H1 (cell line): ENCODE measurements around the gene BABAM1. TPM values are rescaled to one million over a fixed set of nuclear protein-coding genes. Genes with fewer than 3 reads are reported as not detected.

Experiments
- CTCF ChIA-PET: fragments of 300-600 bp; sonication (Branson Sonifier 250); formaldehyde crosslinking; loops from one replicate; lab custom pipeline; 2021; ENCODE audit not compliant: partially characterized antibody; lab: Charles Lee
- POLR2A ChIA-PET: fragments of 300-600 bp; sonication (Branson Sonifier 250); formaldehyde crosslinking; loops from one replicate; lab custom pipeline; 2021; ENCODE audit warnings: inconsistent platforms; ENCODE audit not compliant: partially characterized antibody; lab: Charles Lee
- DNase-seq, 2 experiments: peaks; one replicate each; pipeline versions ENCODE4 v3.0.0 to v3.0.0-alpha.2; 2010 to 2022; ENCODE audit warnings: low spot score in 2 of 2, low read depth in 1 of 2, mixed read lengths in 1 of 2
- FAIRE-seq: peaks from 2 replicates; lab custom pipeline; 2011; peaks lifted over from hg19 to GRCh38; lab: Jason Lieb, UNC
- H2AFZ ChIP-seq: 2 replicates; pipeline ENCODE4 v1.8.1; 2012; ENCODE audit warnings: low read length, inconsistent platforms
- H2AK5ac ChIP-seq: 2 replicates; pipeline ENCODE4 v1.6.1; 2013; ENCODE audit warnings: low read depth, low read length
- H2BK120ac ChIP-seq: replicated peaks from 2 replicates; pipeline ENCODE3; 2013; ENCODE audit warnings: low read depth, low read length, inconsistent platforms
- H2BK12ac ChIP-seq: 2 replicates; pipeline ENCODE4 v1.6.1; 2013; ENCODE audit warnings: low read depth, low read length
- H2BK15ac ChIP-seq: 2 replicates; pipeline ENCODE4 v1.6.1; 2013; ENCODE audit warnings: low read length
- H2BK20ac ChIP-seq: 2 replicates; pipeline ENCODE4 v1.6.1; 2013; ENCODE audit warnings: low read length
- H2BK5ac ChIP-seq: 2 replicates; pipeline ENCODE4 v1.6.1; 2013; ENCODE audit warnings: low read depth, low read length
- H3K14ac ChIP-seq: 2 replicates; pipeline ENCODE4 v1.6.1; 2013; ENCODE audit warnings: inconsistent platforms; ENCODE audit not compliant: insufficient read length
- H3K18ac ChIP-seq: 2 replicates; pipeline ENCODE4 v1.6.1; 2013; ENCODE audit warnings: low read length; ENCODE audit errors: extremely low read depth
- H3K23ac ChIP-seq: 2 replicates; pipeline ENCODE4 v1.6.1; 2013; ENCODE audit warnings: inconsistent platforms; ENCODE audit not compliant: insufficient read length
- H3K23me2 ChIP-seq: 2 replicates; pipeline ENCODE4 v1.6.1; 2013; ENCODE audit warnings: low read depth, low read length
- H3K27ac ChIP-seq: 2 replicates; pipeline ENCODE4 v1.6.1; 2011; ENCODE audit warnings: low read depth, low read length, inconsistent platforms
- H3K27me3 ChIP-seq, 4 experiments: replicated peaks in 1 of 4; 1 replicate in 1 of 4; 2 replicates in 3 of 4; pipeline versions ENCODE4 v1.6.1 to v1.8.1; 2011 to 2013; ENCODE audit warnings: low read length in 3 of 4, mild to moderate bottlenecking in 3 of 4, inconsistent platforms in 2 of 4, mixed read lengths in 2 of 4, moderate library complexity in 1 of 4; ENCODE audit not compliant: control insufficient read depth in 3 of 4, insufficient read depth in 3 of 4; ENCODE audit errors: extremely low read depth in 1 of 4
- H3K36me3 ChIP-seq, 4 experiments: 2 replicates each; pipeline versions ENCODE4 v1.6.1 to v1.8.1; 2011 to 2013; ENCODE audit warnings: mild to moderate bottlenecking in 4 of 4, low read length in 3 of 4, moderate library complexity in 2 of 4, control low read depth in 1 of 4, inconsistent platforms in 1 of 4; ENCODE audit not compliant: insufficient read depth in 4 of 4, control insufficient read depth in 2 of 4
- H3K4ac ChIP-seq: replicated peaks from 2 replicates; pipeline ENCODE3; 2013; ENCODE audit warnings: low read length, low read depth, mixed read lengths, inconsistent platforms; ENCODE audit not compliant: insufficient read length
- H3K4me1 ChIP-seq, 4 experiments: replicated peaks in 1 of 4; 1 replicate in 1 of 4; 2 replicates in 3 of 4; pipeline versions ENCODE4 v1.6.1 to v1.8.1; 2011 to 2013; ENCODE audit warnings: low read length in 3 of 4, inconsistent platforms in 2 of 4, mixed read lengths in 1 of 4; ENCODE audit not compliant: insufficient read depth in 4 of 4, control insufficient read depth in 3 of 4
- H3K4me2 ChIP-seq, 2 experiments: 2 replicates each; pipeline versions ENCODE4 v1.6.1 to v1.8.1; 2011 to 2013; ENCODE audit warnings: low read depth in 2 of 2, low read length in 2 of 2, control low read depth in 1 of 2, inconsistent platforms in 1 of 2, mild to moderate bottlenecking in 1 of 2; ENCODE audit not compliant: insufficient read depth in 1 of 2
- H3K4me3 ChIP-seq, 4 experiments: fragments of 200-600, 300-600 bp in 1 of 4; sonication (generic), shearing (Covaris generic), sonication (Bioruptor Twin) in 1 of 4; 2 replicates each; pipeline versions ENCODE4 v1.5.1 to v1.8.1; 2011 to 2016; ENCODE audit warnings: low read length in 4 of 4, low read depth in 3 of 4, control low read depth in 2 of 4, inconsistent platforms in 2 of 4, mild to moderate bottlenecking in 2 of 4, mixed read lengths in 1 of 4, moderate library complexity in 1 of 4; ENCODE audit not compliant: insufficient read depth in 2 of 4; ENCODE audit errors: extremely low read depth in 1 of 4
- H3K56ac ChIP-seq: replicated peaks from 2 replicates; pipeline ENCODE3; 2013; ENCODE audit warnings: low read depth, mild to moderate bottlenecking, mixed read lengths, low read length, inconsistent platforms; ENCODE audit not compliant: insufficient read length
- H3K79me1 ChIP-seq: 2 replicates; pipeline ENCODE4 v1.6.1; 2013; ENCODE audit warnings: low read depth, low read length, control low read depth
- H3K79me2 ChIP-seq, 2 experiments: 2 replicates each; pipeline versions ENCODE4 v1.6.1 to v1.8.1; 2012 to 2013; ENCODE audit warnings: low read length in 2 of 2, mild to moderate bottlenecking in 2 of 2, inconsistent platforms in 1 of 2; ENCODE audit not compliant: insufficient read depth in 2 of 2, control insufficient read depth in 1 of 2
- H3K9ac ChIP-seq, 4 experiments: replicated peaks in 1 of 4; 1 replicate in 1 of 4; 2 replicates in 3 of 4; pipeline versions ENCODE4 v1.6.1 to v1.8.1; 2011 to 2013; ENCODE audit warnings: low read depth in 3 of 4, low read length in 3 of 4, control low read depth in 2 of 4, mild to moderate bottlenecking in 2 of 4, moderate library complexity in 2 of 4, inconsistent platforms in 1 of 4; ENCODE audit errors: extremely low read depth in 1 of 4
- H3K9me3 ChIP-seq, 2 experiments: 2 replicates each; pipeline versions ENCODE4 v1.6.1 to v1.8.1; 2012 to 2013; ENCODE audit warnings: mild to moderate bottlenecking in 2 of 2, moderate library complexity in 2 of 2, control low read depth in 1 of 2, inconsistent platforms in 1 of 2, low read depth in 1 of 2, low read length in 1 of 2, mixed read lengths in 1 of 2; ENCODE audit not compliant: insufficient read depth in 2 of 2
- H4K20me1 ChIP-seq, 2 experiments: replicated peaks in 1 of 2; 2 replicates each; pipeline versions ENCODE3 to v1.8.1; 2011 to 2013; ENCODE audit warnings: inconsistent platforms in 2 of 2, low read length in 2 of 2, mild to moderate bottlenecking in 1 of 2; ENCODE audit not compliant: insufficient read depth in 2 of 2, control insufficient read depth in 1 of 2
- H4K5ac ChIP-seq: 2 replicates; pipeline ENCODE4 v1.6.1; 2013; ENCODE audit warnings: low read length, low read depth, mixed read lengths, inconsistent platforms; ENCODE audit not compliant: insufficient read length
- H4K8ac ChIP-seq: 2 replicates; pipeline ENCODE4 v1.8.0; 2013; ENCODE audit warnings: mild to moderate bottlenecking, moderate library complexity, low read length, inconsistent platforms; ENCODE audit not compliant: insufficient read depth; ENCODE audit errors: extremely low read depth
- H4K91ac ChIP-seq: replicated peaks from 2 replicates; pipeline ENCODE3; 2013; ENCODE audit warnings: low read length, mixed read lengths, inconsistent platforms; ENCODE audit not compliant: insufficient read length
- ASH2L ChIP-seq: fragments of 200-600, 300-600 bp; sonication (generic); IDR thresholded peaks from one replicate; pipeline ENCODE4 v1.7.1; 2017; ENCODE audit warnings: low read length
- BACH1 ChIP-seq: IDR thresholded peaks from 2 replicates; pipeline ENCODE4 v1.6.1; 2012; ENCODE audit warnings: low read length, improper control_type of control experiment
- CREB1 ChIP-seq: IDR thresholded peaks from 2 replicates; pipeline ENCODE4 v1.6.1; 2012; ENCODE audit warnings: inconsistent platforms
- EP300 ChIP-seq, 2 experiments: IDR thresholded peaks; 1 replicate in 1 of 2; 2 replicates in 1 of 2; pipeline ENCODE4 v1.6.1; 2011 to 2012; ENCODE audit warnings: low read depth in 2 of 2, low read length in 2 of 2, mild to moderate bottlenecking in 2 of 2, borderline replicate concordance in 1 of 2, inconsistent platforms in 1 of 2, moderate library complexity in 1 of 2
- JUND ChIP-seq: IDR thresholded peaks from 2 replicates; pipeline ENCODE4 v1.6.1; 2011; ENCODE audit warnings: mild to moderate bottlenecking, improper control_type of control experiment, low read length
- RFX5 ChIP-seq: IDR thresholded peaks from 2 replicates; pipeline ENCODE4 v1.6.1; 2011; ENCODE audit warnings: low read depth, low read length, improper control_type of control experiment, borderline replicate concordance
- SIRT6 ChIP-seq: IDR thresholded peaks from one replicate; pipeline ENCODE4 v1.7.1; 2012; ENCODE audit warnings: low read length, inconsistent platforms
- WGBS, 2 experiments: shearing (Covaris generic) in 1 of 2; methylation state at CpG; one replicate each; pipeline versions ENCODE4 v1.1.6 to v1.1.7; 2013 to 2015; ENCODE audit warnings: low lambda C conversion rate in 2 of 2, mixed read lengths in 2 of 2, inconsistent platforms in 1 of 2, low coverage in 1 of 2, missing lambda C conversion rate in 1 of 2; ENCODE audit not compliant: insufficient replicate concordance in 2 of 2, insufficient coverage in 1 of 2, insufficient read length in 1 of 2; ENCODE audit errors: extremely low coverage in 1 of 2, missing lambda C conversion rate in 1 of 2; 5-methylcytosine and 5-hydroxymethylcytosine counted together
- polyA plus RNA-seq, 7 experiments: library from polyadenylated mRNA; depleted of rRNA in 3 of 7; stranded (reverse) in 5 of 7; unstranded in 2 of 7; fragments of >200 nt in 5 of 7; fragments of 200-250 nt in 2 of 7; gene quantifications; 1 replicate in 5 of 7; 2 replicates in 1 of 7; 4 replicates in 1 of 7; pipeline versions ENCODE4 v1.2.1 to v1.2.3, GENCODE V29; 2011 to 2013; ENCODE audit warnings: missing spikeins in 2 of 7, mixed read lengths in 2 of 7
- total RNA-seq: library from RNA; stranded (reverse); fragmentation: NEBNext Ultra II Directional; extraction: Animal tissue kit (Norgen Biotek cat#: 25700); gene quantifications from 2 replicates; pipeline ENCODE4 v1.2.1, GENCODE V29; 2021

BABAM1 gene
- total and polyA plus RNA-seq, 2 of the 8 experiments (the other 6 are each of a cell fraction or from before 2014, with no cell fraction given): 127 to 133 TPM

DNA sequence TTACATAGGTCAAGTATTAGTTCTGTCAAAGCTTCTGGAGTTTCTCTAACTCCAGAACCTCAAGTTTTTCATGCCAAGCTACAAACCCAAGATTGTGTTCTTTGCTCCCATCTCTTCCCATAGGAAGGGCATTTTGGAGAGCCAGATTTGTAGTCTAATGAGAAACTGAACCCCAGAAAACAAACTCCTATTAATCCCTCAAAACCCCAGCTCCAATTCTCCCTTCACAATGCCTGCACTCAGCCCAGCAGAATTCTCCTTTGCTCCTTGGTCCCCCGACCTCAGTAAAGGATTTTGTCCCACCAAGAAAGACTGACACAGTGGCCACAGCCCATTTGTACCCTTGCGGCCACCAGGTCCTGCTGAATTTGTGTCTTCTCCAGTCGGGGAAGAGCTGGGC, 11.1 kb upstream of the BABAM1 start:
- DNase-seq (no peak), FAIRE-seq (no peak)
- H2BK20ac ChIP-seq: no peak overlapping the region
- no peak overlapping the region for H4K5ac ChIP-seq
- H3K56ac ChIP-seq: no peak overlapping the region
- H2BK12ac ChIP-seq: no peak overlapping the region
- ChIA-PET CTCF (interaction anchor here (0.6 to 2.9 kb wide), 8 partner anchors 8 to 468 kb away, joined by 3 to 15 read pairs (median 4); partner anchors contain the start of gene USHBP1), POLR2A (interaction anchor here (0.7 to 1.9 kb wide), 4 partner anchors 9 to 173 kb away, joined by 3 to 5 read pairs (median 3); partner anchors contain the start of gene USHBP1)
- no peak overlapping the region for H3K23ac ChIP-seq
- no peak overlapping the region for H3K9ac ChIP-seq
- H3K4me2 ChIP-seq: no peak overlapping the region
- H3K23me2 ChIP-seq: no peaks in the 10 kb centered on the region
- H3K79me1 ChIP-seq: no peaks in the 10 kb centered on the region
- TF ChIP-seq CREB1 (no peak), ASH2L (no peak), SIRT6 (no peak), JUND (no peak), EP300 (IDR thresholded peaks at IDR 0.05; ENCODE audit: borderline replicate concordance in 1 of 2, low read depth in 2 of 2, low read length in 2 of 2) (no peak), BACH1 (no peak), RFX5 (no peak)
- H3K4me1 ChIP-seq: no peaks in the 10 kb centered on the region
- H2BK120ac ChIP-seq: no peak overlapping the region
- WGBS, 2 experiments: 94% methylated on average over 3 of the region's 3 CpGs; no CpG with 5 or more reads in 1 of the 2 experiments
- no peak overlapping the region for H4K8ac ChIP-seq
- H3K27ac ChIP-seq: no peak overlapping the region
- no peaks in the 10 kb centered on the region for H3K27me3 ChIP-seq
- H4K91ac ChIP-seq: no peak overlapping the region
- no peak overlapping the region for H2BK15ac ChIP-seq
- no peak overlapping the region for H3K4ac ChIP-seq
- no peaks in the 10 kb centered on the region for H3K79me2 ChIP-seq
- H3K14ac ChIP-seq: no peak overlapping the region
- H3K9me3 ChIP-seq: peaks cover 15 to 19% of the 10 kb centered on the region in 2 experiments; a peak in 3 of 4 replicates
- peaks cover 2 to 13% (median 4%) of the 10 kb centered on the region in 4 experiments; a peak in 4 of 8 replicates for H3K36me3 ChIP-seq
- H4K20me1 ChIP-seq: no peaks in the 10 kb centered on the region
- no peak overlapping the region for H3K18ac ChIP-seq
- H2BK5ac ChIP-seq: no peak overlapping the region
- no peak overlapping the region for H2AK5ac ChIP-seq
- H2AFZ ChIP-seq: no peak overlapping the region
- no peak overlapping the region for H3K4me3 ChIP-seq
